GM21381 (cell line): ENCODE data around the gene CFAP45.
A peak's percentile ranks its signal among the peaks of the same experiment; 100 is the strongest.

Source experiments
- ATAC-seq: cut with Tn5 transposase; IDR thresholded peaks from one replicate; pipeline ENCODE4 v1.9.1; 2021; ENCODE audit warnings: mild to moderate bottlenecking, moderate library complexity; ENCODE audit not compliant: unreplicated experiment

CFAP45 gene

DNA sequence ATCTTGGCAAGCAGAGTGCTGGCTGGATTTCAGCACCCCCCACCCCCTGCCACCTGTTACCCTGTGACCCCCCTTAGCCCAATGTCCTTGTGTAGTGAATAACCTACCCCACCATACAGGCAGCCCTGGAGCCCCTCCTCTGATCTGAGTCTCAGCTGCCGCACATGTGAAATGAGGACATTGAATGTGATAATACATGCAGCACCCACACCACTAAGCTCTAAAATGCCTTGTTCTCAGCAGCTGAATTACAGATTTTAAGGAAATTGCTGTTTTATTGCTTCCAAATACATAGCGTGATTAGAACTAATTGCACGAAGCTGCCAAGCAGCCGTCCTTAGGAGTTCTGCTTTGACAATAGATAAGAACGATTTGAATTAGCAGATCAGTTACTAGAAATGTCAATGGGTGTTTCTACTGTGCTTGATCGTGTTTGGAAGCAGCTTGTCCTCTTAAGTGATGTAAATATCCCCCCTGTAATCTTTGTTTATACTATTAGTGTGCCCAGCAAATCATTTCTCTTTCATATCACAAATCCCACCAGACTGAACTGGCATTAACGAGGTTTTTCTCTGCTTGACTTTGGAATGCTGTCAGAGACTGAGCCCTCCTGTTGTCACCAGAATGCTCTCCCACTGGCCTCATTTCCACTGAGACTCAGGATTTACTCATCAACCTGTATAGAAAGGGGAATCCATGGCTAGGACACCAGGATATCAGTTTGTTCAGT is 68.4 kb downstream of the CFAP45 start:
- no peak for ATAC-seq

DNA sequence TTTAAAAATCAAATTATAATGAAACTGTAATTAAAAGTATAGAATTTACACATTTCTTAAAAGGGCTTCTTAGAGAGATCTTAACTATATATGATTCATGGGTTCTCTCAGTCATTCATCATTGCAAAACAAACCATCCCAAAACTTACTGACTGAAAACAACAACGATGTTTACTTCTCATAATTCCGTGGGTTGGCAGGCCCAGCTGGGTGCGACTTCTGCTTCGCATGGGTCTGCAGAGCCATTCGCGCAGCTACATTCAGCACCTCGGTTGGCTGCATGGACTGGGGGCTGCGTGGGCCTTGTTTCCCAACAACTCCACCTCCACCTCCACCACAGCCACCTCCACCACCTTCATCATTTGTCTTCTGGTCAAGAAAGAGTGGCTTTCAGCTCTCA is 69.2 kb downstream of the CFAP45 start:
- no peak for ATAC-seq

DNA sequence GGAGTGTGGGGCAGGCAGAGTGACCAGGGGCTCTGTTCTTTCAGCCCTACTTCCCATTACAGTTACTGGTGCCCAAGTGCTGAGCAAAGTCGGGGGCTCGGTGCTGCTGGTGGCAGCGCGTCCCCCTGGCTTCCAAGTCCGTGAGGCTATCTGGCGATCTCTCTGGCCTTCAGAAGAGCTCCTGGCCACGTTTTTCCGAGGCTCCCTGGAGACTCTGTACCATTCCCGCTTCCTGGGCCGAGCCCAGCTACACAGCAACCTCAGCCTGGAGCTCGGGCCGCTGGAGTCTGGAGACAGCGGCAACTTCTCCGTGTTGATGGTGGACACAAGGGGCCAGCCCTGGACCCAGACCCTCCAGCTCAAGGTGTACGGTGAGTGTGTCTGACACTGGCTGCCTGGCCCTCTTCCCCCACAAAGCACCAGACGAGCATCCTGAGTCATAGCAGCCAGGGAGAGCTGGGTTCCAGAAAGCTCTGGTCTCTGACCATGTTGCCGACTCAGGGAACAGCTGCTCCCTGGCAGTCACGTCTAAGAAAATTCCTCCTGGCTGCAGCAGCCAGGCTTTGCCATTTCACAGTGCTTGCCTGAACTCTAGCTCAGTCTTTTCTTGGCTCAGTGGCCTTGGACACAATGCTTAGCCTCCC is 70.0 kb downstream of the CFAP45 start:
- ATAC-seq = no peak

DNA sequence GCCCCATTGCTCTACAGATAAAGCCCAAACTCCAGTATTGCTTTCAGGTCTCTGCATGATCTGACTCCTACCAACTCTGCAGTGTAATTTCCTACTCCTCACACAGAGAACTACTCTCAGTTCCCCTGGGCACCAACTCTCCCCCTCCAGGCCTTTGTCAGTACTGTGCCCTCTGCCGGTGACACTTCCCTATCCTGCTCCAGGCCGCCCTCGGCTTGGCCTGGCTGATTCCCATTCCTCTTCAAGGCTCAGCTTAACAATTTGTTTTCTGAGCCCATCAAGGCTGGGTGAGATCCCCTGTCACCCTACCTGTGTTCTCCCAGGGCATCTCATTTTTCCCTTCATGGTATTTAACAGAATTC is 70.7 kb downstream of the CFAP45 start:
- peak; percentile 66 for ATAC-seq

DNA sequence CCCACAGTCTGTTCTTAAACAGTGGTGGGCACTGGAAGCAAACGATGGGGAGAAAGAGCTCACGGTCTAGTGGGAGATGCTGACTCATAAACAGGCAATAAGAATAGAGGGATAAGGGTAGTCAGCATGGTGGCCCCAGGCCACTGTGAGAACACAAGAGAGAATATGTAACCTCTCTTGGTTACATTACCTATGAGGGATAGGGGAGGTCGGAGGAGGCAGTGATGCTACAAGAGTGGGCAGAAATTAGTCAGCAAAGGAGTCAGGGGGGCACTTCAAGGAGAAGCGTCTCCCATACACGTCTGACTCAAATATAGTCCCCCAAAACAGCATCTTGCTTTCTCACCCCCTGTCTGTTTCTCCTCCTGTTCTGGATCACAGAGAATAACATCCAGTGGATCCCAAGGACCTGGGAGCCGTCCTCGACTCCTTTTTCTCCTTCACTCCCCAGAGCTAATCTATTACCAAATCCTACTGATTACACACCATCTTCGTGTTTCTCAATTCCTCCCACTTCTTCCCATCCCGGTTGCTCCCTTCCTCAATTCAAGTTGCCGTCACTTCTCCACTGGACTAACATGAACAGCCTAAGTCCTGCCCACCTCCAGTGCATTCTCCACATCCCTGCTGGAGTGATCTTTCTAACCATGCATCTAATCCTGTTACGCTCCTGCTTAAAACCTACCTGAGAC is 71.2 kb downstream of the CFAP45 start:
- no peak for ATAC-seq

DNA sequence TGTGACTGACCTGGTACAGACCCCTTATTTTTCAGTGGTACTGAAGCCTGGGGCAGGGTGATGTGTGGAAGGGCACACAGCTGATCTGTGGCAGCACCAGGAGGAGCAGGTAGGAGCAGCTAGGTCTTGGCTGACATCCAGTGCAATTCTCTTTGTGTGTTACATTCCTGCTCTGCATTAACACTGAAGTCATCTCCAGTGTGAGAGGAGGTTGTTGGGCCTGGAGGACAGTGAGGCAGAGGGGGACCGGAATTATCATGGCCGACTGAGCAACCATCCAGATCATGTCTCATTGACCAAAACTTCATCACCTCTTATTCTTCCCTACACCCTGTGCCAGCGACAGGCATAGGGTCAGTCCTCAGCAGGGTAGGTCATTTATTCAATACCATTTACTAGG is 71.8 kb downstream of the CFAP45 start:
- ATAC-seq = no peak

DNA sequence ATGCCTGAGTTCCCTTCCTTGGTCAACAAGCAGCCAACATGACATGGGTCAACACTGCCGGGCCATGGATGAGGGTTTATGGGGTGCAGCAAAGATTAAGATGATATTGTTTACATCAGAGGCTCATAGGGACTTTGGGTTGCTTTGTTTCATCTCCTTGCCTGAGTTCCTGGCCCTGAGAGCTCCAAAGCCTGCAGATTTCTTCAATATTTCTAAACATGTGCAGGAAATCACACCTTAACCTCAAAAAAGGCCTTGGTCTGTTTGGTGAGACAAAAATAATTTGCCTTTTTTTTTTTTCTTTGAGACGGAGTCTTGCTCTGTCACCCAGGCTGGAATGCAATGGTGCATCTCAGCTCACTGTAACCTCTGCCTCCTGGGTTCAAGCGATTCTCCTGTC is 72.4 kb downstream of the CFAP45 start:
- ATAC-seq = no peak

DNA sequence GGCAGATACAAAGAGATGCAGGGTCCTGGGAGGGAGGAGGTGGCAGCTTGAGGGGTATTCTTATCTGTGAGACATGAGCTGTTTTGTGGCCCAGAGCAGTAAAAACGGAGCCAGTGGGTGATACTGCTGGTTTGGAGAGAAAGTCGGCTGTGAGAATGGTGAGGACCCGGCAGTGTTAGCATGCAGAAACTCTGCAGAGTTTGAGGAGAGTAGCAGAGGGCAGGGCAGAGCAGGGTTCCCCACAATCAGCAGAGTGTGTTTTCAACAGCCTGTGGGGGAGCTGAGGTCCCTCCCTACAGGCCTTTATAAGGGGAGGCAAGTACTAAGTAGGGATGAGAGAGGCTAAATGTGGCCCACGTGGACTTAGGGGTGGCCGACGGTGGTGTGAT is 72.9 kb downstream of the CFAP45 start:
- no peak for ATAC-seq

DNA sequence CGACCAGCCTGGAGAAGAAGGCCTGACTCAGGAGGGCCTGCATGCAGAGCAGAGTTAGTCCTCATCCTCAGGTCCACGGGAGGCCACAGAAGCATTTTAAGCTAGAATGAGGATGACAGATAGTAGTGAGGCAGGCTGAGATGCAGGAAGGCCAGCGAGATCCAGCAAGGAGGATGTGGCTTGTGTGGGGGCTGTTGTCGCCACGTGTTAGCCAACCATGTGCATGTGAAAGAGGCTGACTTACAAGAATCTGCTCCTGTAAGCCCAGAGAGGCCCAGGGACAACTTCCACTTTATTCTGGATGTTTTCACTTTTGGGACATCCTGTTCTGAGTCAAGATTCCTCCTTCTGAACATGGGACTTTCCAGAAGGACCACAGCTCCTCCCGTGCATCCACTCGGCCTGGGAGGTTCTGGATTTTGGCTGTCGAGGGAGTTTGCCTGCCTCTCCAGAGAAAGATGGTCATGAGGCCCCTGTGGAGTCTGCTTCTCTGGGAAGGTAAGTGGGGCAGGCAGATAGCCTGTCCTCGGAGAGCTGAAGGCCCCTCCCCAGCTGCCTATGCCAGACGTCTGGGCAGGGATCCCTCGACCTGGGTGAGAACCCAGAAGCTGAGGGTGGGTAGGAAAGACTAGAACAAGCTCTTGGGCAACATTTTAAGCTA is 73.4 kb downstream of the CFAP45 start, which contains the start of gene SLAMF8:
Gene SLAMF8, plus strand, starts transcription at position 433 of the 661 bp plus-strand sequence. Its CDS starts 26 bp downstream, at position 459.
- peak; percentile 47 for ATAC-seq

DNA sequence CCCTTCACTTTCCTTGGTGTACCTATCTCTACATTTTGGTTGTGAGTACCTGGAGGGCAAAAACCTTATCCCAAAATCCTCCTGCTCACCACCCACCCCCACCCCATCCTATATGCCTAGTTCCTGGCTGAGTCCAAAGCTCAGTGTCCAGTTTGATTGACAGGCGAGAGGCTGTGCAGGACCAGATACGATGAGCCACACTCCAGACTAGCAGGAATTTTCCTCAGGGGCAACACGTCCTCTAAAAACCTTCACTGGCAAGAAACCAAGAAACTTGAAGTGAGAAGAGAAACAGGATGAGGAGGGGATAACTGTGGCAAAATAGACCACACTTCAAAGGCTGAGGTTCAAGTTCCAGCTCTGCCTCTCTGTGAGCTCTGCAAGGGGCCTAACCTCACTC is 74.4 kb downstream of the CFAP45 start:
- no peak for ATAC-seq

DNA sequence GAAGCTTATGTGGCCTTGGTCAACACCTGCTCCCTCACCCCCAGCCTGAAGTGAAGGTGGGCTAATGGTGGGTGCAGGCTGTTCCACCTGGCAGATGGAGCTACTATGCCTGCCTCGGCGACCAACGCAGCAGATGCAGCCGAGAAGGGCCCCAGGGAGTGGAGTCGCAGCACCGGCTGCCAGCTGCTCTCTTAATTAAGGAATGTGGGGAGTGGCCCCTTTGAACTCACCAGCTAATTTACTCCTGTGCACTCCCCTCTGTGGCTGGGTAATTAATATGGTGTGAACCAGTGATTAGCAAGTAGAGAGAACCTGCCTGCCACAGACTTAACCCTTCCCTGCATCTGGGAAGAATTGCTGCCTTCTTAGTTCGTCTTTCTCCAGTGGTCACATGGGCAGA is 76.6 kb downstream of the CFAP45 start:
- ATAC-seq = no peak
